Activated CD4-positive, alpha-beta T cell treated with anti-CD3 and anti-CD28 coated beads, Interleukin-2, amount 50 U/mL, for 48 hours (primary cell): ENCODE measurements around the gene RSRC1.
"Not testable (repeated sequence)": the region's sequence is repeated elsewhere in the genome, so short reads cannot be mapped to it uniquely, and the experiment has no call there.

Experiments
- DNase-seq, 2 experiments: peaks; one replicate each; pipeline ENCODE4 v3.0.0-alpha.2; 2020

The RSRC1 gene

DNA sequence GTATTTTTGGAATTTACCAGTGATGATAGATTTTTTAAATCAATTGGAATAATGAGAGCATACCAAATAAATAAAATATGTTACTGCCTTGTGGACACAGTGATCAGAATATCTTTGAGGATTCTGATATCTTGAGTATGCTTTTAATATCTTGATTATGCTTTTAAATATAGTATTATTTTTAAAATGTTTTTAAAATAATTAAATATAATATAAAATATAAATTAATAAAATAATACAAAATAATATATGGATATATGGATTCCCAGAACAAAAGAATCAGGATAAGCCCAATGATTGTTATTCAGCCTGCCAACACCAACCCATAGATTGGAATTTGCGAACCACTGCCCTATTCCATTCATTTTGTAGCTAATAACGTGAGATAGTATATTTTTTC, 369.2 kb downstream of the RSRC1 start:
- DNase-seq: no peak

DNA sequence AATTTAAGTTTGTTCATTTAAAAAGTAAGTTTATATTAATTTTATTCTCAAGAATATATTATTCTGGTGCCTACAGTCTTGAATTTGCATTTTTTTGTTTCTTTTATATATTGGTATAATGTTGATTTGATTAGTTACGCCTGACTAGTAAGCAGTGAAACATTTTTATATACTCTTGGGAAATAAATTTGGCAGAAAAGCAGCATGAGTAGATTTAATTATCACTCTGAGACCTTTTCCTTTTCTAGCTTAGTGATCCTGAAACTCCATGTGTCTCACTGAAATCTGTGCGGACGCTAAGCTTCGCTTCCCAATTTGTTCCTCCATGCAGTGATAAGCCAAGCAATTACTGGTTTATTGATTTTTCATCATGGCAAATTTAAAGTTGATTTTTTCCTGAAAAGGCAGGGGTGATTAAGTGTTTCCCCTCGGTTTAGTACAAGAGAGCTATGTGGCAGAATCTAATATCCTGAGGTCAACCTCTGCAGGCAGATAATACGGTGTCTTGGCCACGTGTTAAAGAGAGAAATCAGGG, 373.9 kb downstream of the RSRC1 start:
- no peak for DNase-seq

DNA sequence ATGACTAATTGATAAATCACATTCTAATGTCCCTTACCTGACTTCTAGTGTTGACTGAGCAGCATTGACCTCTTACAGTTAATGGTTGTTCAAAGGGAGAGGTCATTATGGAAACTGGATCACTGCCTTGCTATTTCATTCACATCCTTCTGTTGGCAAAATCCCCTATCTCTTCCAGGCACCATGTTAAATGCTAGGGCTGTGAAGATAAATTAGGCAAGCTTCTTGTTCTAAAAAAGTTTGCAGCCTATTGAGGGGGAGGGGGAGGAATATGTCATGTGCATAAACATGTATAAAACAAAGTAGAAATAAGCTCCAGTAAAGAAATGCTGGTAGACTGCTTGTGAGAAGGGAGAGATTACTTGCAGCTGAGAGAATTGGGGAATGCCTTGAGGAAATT, 376.3 kb downstream of the RSRC1 start:
- no peak for DNase-seq

DNA sequence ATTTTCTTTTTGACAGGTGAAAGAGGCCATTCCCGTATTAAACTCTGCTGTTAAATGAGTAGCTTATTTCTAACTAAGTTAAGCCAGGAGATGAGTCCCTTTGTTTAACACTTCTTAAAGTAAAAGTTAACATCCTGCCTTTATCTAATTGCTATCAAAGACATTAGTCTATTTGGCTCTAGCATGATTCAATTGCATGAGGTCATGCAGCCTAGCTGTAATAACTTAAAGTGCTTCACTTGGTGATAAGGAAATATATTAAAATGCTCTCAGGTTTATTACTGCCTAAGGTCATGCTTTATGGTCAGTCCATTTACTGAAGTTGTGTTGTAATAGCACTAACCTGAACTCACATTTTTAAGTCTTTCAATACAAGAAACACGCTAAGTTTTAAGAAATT, 378.8 kb downstream of the RSRC1 start:
- DNase-seq: no peak

DNA sequence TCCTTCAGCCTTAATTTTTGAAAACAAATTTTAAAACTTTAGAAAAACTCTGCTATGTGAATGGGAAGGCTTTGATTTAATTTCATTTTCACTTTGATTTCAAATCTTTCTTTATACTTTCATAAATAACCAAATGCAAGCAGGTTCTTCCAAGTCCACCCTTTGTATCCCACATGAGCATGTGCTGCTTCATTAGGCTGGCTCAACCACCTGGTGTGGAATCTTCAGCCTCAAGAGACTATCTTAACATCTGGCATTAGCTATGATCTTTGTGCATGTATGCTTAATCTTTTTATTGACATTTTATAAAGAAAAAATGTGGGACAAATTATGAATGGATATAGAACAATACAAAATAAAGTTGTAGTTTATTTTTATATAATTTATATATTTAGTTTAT, 379.3 kb downstream of the RSRC1 start:
- no peak for DNase-seq

DNA sequence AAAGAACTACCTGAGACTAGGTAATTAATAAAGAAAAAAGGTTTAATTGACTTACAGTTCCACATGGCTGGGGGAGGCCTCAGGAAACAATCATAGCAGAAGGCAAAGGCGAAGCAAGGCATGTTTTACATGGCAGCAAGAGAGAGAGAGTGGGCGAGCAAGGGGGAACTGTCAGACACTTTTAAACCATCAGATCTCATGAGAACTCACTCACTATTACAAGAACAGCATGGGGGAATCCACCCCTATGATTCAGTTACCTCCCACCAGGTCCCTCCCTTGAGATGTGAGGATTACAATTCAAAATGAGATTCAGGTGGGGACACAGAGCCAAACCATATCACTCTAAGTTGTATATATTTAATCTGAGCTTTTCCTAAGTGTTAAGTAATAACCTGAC, 382.1 kb downstream of the RSRC1 start:
- DNase-seq: no peak

DNA sequence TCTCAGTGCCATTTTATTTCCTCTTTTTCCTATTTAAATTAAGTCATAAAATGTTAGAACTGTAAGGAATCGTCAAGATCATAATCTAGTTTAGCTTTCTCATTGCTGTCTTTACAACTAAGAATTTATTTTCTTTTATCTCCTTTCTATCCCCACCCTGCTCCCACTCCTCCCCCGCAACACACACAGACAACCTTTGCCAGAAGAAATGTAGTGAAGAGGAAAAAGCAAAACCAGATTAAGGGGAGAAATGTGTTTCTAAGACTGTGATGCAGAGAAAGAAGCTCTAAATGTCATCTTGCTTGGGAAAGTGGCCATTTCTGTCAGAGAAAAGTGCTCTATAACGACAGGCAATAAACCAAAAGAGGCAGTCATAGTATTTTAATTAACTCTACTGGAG, 382.8 kb downstream of the RSRC1 start:
- DNase-seq: no peak

DNA sequence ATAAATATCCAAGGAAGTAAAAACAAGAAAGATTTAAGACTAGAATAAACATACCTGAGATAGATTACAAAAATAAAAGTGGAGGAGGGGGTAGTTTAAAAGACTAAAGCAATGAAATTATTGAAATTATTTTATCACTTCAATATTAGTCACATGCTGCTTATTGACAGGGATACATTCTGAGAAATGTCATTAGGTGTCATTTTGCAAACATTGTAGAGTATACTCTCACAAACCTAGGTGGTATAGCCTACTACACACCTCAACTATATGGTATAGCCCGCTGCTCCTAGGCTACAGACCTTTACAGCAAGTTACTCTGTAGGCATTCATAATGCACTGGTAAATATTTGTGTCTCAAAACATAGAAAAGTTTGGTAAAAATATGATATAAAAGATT, 384.0 kb downstream of the RSRC1 start:
- no peak for DNase-seq

DNA sequence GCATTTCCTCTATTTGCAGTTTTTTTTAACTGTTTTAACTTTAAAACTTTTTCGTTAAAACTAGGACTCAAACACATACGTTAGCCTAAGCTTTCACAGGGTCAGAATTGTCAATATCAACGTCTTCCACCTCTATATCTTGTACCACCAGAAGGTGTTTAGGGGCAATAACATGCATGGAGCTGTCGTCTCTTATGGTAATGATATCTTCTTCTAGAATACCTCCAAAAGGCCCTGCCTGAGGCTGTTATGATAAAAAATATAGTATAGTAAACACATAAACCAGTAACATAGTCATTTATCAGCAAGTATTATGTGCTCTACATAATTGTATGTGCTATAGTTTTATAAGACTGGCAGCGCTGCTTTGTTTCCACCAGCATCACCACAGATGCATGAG, 384.8 kb downstream of the RSRC1 start:
- no peak for DNase-seq

DNA sequence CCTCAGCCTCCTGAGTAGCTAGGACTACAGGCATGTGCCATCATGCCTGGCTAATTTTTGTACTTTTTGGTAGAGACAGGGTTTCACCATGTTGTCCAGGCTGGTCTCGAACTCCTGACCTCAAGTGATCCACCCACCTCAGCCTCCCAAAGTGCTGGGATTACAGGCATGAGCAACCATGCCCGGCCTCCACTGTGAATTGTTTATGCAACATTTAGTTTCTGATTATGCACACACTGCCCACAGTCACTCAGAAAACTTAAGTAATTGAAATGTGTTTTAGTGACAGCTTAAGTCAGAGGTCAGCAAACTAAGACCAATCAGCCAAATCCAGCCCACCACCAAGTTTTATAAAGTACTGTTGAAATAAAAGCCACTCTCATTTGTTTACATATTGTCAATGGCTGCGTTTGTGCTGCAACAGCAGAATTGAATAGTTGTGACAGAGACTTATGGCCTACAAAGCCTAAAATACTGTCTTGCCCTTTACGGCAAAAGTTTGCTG, 385.6 kb downstream of the RSRC1 start:
- DNase-seq: not testable (repeated sequence)

DNA sequence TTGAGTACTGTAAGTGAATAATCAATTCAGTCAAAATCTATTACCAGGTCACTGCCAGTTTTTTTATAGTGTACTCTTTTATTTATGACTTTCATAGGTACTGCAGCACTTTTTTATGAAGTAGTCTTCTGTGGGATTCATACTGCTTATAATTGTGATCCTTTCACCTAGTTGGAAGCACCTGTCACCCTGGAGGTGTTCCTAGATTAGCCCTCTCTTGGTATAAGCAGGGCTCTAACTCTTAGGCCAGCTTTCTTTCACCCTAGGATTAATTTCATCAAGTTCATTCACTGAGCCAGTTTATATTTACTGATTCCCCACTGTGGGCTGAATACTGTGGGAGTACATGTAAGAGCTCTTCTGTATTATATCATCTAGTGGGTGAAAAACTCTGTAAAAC, 395.2 kb downstream of the RSRC1 start:
- no peak for DNase-seq

DNA sequence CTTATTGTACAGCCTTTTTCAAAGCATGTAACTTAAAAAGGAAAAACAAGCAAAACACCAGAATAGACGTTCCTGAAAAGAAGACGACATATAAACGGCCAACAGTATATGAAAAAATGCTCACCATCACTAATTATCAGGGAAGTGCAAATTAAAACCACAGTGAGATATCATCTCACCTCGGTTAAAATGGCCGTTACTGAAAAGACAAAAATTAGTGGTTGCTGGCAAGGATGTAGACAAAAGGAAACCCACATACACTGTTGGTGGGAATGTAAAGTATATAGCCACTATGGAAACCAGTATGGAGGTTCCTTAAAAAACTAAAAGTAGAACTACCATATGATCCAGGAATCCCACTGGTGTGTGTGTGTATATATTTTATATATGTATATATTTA, 396.6 kb downstream of the RSRC1 start:
- no peak for DNase-seq

DNA sequence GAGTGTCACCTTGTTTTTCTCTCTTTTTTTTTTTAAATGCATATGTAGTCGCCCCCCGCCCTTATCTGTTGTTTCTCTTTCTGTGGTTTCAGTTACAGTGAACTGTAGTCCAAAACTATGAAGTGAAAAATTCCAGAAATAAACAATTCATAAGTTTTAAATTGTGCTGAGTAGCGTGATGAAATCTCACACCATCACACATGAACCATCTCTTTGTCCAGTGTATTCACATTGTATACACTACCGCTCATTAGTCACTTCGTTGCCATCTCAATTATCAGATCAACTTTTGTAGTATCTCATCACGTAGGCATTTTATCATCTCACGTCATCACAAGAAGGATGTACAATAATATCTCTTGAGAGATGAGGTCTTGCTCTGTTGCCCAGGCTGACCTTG, 398.6 kb downstream of the RSRC1 start:
- no peak for DNase-seq

DNA sequence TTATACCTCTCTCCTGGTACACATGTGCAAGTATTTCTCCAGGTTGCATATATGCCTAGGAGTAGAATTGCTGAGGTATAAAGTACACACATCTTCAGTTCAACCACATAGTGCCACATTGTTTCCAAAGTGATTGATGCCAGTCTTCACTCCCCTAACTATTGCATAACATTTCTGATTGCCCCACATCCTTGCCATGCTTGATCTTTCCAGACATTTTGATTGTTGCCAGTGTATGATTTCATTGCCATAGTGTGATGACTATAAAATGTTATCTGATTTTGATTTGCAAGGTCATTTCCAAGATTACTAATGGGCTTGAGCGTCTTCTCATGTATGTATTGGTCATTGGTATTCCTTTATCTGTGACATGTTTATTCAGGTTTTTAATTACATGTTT, 400.0 kb downstream of the RSRC1 start:
- DNase-seq: no peak

DNA sequence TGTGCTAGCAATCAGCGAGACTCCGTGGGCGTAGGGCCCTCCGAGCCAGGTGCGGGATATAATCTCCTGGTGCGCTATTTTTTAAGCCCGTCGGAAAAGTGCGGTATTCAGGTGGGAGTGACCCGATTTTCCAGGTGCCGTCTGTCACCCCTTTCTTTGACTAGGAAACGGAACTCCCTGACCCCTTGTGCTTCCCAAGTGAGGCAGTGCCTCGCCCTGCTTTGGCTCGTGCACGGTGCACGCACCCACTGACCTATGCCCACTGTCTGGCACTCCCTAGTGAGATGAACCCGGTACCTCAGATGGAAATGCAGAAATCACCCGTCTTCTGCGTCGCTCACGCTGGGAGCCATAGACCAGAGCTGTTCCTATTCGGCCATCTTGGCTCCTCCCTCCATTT, 406.8 kb downstream of the RSRC1 start:
- not testable (repeated sequence) for DNase-seq

DNA sequence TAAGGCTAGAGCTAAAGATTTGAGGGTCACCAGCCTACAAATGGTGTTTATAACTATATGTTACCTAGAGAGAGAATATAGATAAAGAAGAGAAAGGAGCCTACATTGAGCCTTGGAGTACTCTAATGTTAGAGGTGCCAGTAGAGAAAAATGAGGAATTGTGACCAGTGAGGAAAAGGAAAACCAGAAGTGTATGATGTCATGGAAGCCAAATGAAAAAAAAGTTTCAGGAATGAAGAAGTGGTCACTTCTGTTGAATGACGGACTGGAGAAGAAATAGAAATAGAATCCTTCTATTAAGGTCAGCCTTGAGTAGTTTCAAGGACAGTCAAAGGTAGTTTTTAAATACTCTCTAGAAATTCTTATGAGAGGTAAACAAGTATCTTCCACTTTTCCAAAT, 409.9 kb downstream of the RSRC1 start:
- DNase-seq: no peak

DNA sequence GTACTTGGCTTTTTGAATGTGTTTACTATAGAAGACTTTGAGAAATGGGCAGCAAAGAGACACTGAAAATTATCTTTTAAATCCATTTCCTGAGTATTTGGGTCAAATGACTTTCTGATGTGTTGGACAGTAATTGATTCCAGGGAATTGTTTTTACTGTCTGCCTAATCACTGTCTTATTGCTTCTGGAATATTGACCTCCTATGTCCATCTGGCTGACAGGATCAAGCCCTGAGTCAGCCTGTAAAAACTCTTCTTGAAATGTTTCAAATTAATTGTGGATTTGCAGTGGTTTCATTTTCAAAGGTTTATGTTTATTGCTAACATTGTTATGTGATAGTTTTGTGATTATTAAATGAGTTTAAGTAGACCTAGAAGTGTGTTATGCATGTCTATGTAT, 410.5 kb downstream of the RSRC1 start:
- no peak for DNase-seq

DNA sequence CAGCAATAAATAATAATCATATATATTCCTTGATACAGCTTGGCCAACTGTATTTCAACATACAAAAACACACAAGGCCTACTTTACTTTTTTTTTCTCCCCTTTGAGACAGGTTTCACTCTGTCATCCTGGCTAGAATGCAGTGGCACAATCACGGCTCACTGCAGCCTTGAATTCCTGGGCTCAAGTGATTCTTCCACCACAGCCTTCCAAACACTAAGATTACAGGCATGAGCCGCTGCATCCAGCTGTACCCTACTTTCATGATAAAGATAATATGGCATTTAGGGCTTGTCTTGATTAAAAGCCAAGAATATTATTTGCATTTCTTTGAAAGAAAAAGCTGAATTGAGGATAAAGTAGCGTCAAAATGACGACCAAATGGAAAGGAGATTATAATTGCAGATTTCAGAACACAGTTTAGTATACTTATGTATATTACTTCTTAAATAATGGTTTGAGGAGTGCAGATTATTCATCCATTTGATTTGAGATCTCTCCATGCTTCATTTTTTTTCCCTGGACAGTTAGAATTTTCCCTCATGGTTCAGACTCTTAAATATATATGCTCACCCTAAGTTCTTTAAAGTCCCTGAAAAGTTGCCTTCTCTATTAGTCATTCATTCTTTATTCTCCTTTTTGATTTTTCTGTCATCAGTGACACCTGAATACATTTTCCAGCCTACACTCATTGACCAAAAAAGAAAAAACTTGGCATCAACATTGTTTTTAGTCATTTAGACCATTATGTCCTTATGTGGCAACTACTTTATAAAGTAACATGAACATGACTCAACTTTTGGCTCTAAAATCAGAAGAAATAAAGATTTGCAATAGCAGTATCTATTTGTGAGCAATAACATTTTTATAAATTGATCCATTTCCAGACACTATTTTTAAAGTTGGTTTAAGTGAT, 412.6 kb downstream of the RSRC1 start:
- DNase-seq: no peak

DNA sequence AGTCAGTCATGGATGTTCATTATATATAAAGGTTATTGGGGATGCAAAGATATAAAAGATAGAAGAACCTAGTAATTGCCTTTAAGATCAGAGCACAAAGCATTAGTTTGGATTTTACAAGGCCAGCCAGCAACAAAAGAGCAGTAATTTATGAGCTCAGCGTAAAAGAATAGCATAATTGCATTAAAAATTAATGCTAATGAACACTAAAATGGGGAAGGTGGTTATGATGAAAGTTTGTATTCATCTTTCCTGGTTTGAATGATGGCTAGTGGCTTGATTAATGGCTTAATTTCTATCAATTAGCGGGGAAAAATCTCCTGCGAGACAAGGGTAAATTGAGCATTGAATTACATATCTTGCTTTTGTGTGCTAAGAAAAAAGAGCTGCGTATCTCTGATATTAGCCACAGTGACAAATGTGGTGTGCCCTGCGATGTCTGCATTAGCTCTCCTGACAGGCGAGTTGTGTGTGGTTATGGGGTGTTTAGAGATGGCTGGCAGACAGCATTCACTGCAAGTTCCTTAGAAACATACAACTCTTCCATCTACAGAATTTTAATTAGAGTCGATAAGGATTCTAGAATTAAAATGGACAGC, 418.3 kb downstream of the RSRC1 start:
- DNase-seq: no peak

DNA sequence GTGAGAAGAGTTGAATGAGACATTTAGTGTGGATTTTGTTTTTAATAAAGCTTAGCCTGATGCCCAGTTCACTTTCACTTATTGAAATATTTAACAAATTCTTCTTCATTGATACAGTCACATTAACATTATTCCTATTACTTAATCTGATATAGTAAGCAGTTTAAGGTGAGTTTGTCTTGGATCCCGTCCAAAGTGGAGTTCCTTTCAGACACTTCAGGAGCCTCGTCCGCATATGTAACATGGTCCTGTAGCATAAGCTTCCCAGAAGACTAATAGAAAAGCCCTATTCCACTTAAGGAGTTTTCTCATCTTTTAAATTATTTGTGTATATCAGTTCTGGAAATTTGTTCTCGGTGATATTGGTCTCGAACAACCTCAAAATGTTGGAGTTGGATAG, 421.4 kb downstream of the RSRC1 start:
- DNase-seq: no peak

DNA sequence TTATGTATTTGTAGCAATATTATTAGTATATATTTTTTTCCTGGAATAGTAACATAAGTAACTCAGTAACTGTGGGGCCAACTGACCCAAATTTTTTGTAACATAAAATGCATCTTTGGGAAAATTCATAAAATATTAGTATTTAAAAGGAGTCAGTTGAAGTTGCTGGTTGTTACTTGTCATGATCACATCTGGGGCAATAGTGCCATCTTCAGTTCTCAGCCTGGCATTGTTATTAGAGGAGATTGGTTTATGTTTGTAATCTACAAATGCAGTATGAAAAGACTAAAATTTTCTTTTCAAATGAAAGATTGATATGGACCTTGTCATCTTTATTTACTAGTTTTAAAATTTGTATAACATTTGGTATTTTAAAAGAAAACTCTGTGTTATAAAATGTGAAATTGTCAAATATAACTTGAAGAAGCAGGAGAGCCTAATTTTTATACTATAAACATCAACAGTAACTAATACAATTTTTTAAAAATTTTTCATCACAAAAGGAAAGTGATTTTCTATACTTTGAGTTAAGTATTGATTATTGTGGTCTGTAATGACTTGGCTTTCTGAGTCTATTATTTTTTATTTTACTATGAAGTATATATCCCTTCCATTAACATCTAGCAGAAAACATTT, 422.3 kb downstream of the RSRC1 start:
- no peak for DNase-seq

DNA sequence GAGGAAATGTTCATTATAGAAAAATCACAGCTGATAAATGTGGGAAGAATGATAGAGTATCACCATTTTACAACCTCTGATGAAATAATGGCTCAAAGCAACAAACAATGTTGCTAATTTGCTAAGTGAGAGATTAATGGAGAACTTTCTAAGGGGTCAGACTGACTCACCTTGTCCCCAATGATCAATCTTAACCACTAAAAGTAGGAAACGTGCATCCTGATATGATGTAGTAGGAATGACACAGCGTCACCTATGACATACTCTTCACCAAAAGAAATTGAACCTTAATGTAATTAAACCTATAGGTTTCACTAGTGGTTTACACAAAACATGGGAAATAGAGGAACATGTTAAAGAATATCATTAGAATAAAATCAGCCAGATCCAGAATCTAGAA, 426.0 kb downstream of the RSRC1 start:
- no peak for DNase-seq

DNA sequence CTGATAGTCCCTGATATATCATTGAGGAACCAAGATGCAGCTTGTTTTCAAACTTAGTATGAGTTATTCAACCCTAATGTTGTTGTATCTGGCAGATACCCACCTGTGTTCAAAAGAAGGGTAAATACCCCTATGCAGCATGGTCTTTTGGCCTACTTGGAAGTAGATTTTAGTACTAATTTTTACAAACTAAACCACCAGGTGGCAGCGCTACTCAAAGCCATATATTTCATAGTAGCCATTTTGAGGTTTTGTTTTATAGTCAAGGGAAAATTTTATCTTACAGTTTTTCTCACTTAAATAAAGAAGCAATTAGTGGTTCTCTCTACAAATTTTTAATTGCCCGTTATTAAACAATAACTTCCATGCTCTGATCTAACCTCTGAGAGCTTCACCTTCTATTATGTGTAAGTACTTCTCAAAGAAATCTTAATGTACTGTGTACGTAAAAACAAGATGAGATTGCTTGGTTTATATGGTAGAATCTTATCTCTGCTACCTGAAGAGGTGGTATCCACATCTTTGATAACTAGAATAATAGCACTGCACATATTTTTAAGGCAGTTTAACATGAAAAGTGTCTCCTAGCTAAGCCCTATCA, 429.6 kb downstream of the RSRC1 start:
- DNase-seq: peak; percentile 39 to 51
